Measurements from ENCODE around the gene TENT4A.

TENT4A gene

DNA sequence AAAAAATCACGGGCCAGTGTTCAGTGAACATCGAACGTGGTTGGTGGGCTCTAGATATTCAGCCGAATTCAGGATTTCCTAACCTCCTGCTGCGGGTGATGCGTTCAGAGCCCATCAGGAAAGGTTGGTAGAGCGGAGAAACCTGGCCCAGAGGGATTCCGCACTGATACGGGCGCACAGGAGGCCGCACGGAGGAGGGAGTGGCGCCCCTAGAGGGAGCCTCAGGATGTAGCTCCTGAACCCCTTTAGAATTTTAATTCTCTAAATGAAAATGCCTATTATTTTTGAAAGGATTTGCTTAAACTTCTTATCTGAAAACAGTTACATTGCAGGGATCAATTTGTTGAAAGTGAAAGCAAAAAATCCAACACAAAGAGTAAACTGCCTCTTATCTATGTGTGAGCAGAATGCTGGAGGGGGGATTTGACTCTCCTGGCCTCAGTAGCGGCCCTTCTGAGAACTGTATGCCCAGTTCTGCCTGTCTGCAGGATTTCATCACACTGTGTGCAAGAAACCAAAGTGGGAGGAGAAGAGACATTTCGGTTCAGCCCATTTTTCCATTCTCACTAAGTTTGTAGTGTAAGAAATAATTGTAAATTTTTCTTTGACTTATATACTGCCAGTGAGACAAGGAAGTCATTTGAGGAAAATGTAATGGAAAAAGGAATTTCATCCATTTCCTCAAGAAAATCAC is 75.9 kb downstream of the TENT4A start:
- intact Hi-C loops (cut with DNase I; ENCODE audit: low total_unique reads) = no loop called here
- no peaks in the 10 kb centered on the region for H3K27me3 ChIP-seq
- no peaks in the 10 kb centered on the region for H3K9me3 ChIP-seq
- no peak overlapping the region for H3K27ac ChIP-seq
- no peak for TF ChIP-seq CTCF (IDR thresholded peaks at IDR 0.05)
- H3K4me3 ChIP-seq = no peak overlapping the region
- no peak for DNase-seq
- H3K36me3 ChIP-seq = no peaks in the 10 kb centered on the region
- peaks cover 0 to 3% (median 0%) of the 10 kb centered on the region in 4 donors for H3K4me1 ChIP-seq

- no peak overlapping the region for H3K27ac ChIP-seq
- H3K9me3 ChIP-seq = no peaks in the 10 kb centered on the region
- no peak overlapping the region for H3K4me3 ChIP-seq
- H3K4me1 ChIP-seq = peaks cover 0 to 3% (median 0%) of the 10 kb centered on the region in 4 donors
- intact Hi-C loops (cut with DNase I; ENCODE audit: low total_unique reads) = no loop called here
- no peak for TF ChIP-seq CTCF (IDR thresholded peaks at IDR 0.05)
- no peak for DNase-seq
- no peaks in the 10 kb centered on the region for H3K27me3 ChIP-seq
- H3K36me3 ChIP-seq = no peaks in the 10 kb centered on the region
These were observed 77.2 kb downstream of the TENT4A start for GRCh38 chr5:6790346-6790865.

DNA sequence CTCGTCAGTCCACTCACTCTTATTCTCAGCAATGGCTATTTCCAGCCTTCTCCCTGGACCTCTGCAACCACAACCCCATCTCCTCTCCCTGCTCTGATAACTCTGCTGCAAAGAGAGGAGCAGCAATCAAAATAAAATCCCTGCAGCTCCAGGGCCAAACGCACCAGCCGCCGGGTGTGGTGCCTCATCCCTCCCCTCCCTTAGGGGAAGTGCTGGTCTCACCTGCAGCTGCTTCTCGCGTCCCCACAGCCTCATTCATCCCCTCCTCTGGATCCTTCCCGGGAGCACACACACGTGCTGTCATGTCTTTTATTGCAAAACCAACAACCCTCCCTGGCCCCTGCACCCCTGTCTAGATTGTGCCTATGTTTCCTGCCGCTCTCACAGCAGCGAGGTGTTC is 77.8 kb downstream of the TENT4A start:
- peaks cover 0 to 3% (median 0%) of the 10 kb centered on the region in 4 donors for H3K4me1 ChIP-seq
- intact Hi-C loops (cut with DNase I; ENCODE audit: low total_unique reads) = no loop called here
- no peak overlapping the region for H3K27ac ChIP-seq
- no peaks in the 10 kb centered on the region for H3K36me3 ChIP-seq
- DNase-seq = no peak
- H3K9me3 ChIP-seq = no peaks in the 10 kb centered on the region
- H3K27me3 ChIP-seq = no peaks in the 10 kb centered on the region
- no peak overlapping the region for H3K4me3 ChIP-seq
- TF ChIP-seq CTCF (IDR thresholded peaks at IDR 0.05) = no peak

- Histone ChIP-seq H3K27me3 (no peaks in the 10 kb centered on the region), H3K27ac (no peak overlapping the region), H3K4me3 (no peak overlapping the region), H3K4me1 (peaks cover 0 to 3% (median 0%) of the 10 kb centered on the region in 4 donors), H3K9me3 (no peaks in the 10 kb centered on the region), H3K36me3 (no peaks in the 10 kb centered on the region)
- no peak for TF ChIP-seq CTCF (IDR thresholded peaks at IDR 0.05)
- intact Hi-C loops (cut with DNase I; ENCODE audit: low total_unique reads) = no loop called here
- DNase-seq = no peak
These were observed 79.1 kb downstream of the TENT4A start for GRCh38 chr5:6792376-6792775.

- no peak for TF ChIP-seq CTCF (IDR thresholded peaks at IDR 0.05)
- Histone ChIP-seq H3K4me3 (no peak overlapping the region), H3K27ac (no peak overlapping the region), H3K36me3 (no peaks in the 10 kb centered on the region), H3K27me3 (no peaks in the 10 kb centered on the region), H3K9me3 (no peaks in the 10 kb centered on the region), H3K4me1 (peaks cover 0 to 3% (median 0%) of the 10 kb centered on the region in 4 donors)
- intact Hi-C loops (cut with DNase I; ENCODE audit: low total_unique reads) = no loop called here
- DNase-seq = no peak
These were observed 79.8 kb downstream of the TENT4A start for GRCh38 chr5:6792911-6793471.
